HEK293 (cell line): Measurements from ENCODE around the gene NEU4.

ENCODE experiments used
- ZNF221 ChIP-seq: fragments of 450-650 bp; formaldehyde crosslinking; IDR thresholded peaks from 2 replicates; pipeline ENCODE4 v1.5.1; 2017; ENCODE audit warnings: missing biosample characterization, missing genetic modification characterization, borderline replicate concordance
- ZNF354C ChIP-seq: fragments of 450-650 bp; formaldehyde crosslinking; IDR thresholded peaks from 2 replicates; pipeline ENCODE4 v1.5.1; 2016; ENCODE audit warnings: missing biosample characterization, missing genetic modification characterization, low read depth, borderline replicate concordance
- ZNF433 ChIP-seq: fragments of 450-650 bp; formaldehyde crosslinking; IDR thresholded peaks from 2 replicates; pipeline ENCODE4 v1.5.1; 2016; ENCODE audit warnings: missing biosample characterization, missing genetic modification characterization, low read depth
- ZNF792 ChIP-seq: fragments of 450-650 bp; formaldehyde crosslinking; IDR thresholded peaks from 2 replicates; pipeline ENCODE4 v1.5.1; 2016; ENCODE audit warnings: missing biosample characterization, missing genetic modification characterization

DNA sequence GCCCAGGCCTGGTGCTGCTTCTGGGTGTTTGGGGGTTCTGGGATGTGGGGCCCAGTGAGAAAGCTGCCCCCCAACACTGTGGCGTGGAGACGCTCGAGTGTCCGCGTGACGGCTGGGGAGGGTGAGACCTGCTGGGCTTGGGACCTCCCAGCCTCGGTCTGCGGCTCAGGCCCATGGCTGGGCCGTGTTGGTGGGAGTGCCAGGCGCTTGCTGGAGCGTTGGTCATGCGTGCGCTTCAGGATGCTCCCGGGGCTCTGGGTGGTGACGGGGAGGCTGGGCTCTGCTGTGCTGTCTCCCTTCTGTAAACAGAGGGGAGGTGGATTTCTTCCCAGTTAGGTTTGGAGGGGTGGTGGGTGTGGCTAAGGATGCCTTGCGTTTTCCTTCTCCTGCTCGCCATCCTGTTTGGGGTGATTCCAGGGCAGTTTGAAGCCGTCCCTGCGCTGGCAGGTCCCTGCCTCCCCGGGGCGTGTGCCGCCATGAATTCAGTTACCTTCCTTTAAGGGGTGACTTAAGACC is 31.8 kb upstream of the NEU4 start:
- TF ChIP-seq ZNF354C (tag by site-specific recombination) (no peak), ZNF221 (no peak), ZNF792 (tag by site-specific recombination) (no peak), ZNF433 (tag by site-specific recombination) (no peak)
